ENCODE data around the gene PARD3B.

GRCh38 chr2:205557873-205558272 lies 1012.6 kb downstream of the PARD3B start:
- TF ChIP-seq, protein P1, sequence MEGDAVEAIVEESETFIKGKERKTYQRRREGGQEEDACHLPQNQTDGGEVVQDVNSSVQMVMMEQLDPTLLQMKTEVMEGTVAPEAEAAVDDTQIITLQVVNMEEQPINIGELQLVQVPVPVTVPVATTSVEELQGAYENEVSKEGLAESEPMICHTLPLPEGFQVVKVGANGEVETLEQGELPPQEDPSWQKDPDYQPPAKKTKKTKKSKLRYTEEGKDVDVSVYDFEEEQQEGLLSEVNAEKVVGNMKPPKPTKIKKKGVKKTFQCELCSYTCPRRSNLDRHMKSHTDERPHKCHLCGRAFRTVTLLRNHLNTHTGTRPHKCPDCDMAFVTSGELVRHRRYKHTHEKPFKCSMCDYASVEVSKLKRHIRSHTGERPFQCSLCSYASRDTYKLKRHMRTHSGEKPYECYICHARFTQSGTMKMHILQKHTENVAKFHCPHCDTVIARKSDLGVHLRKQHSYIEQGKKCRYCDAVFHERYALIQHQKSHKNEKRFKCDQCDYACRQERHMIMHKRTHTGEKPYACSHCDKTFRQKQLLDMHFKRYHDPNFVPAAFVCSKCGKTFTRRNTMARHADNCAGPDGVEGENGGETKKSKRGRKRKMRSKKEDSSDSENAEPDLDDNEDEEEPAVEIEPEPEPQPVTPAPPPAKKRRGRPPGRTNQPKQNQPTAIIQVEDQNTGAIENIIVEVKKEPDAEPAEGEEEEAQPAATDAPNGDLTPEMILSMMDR (IDR thresholded peaks at IDR 0.05) = no peak
- no peak for TF ChIP-seq POLR2A (IDR thresholded peaks at IDR 0.05)
